GM18520 (cell line): Measurements from ENCODE around the gene BCKDHA.

ENCODE experiments used
- ATAC-seq: cut with Tn5 transposase; IDR thresholded peaks from one replicate; pipeline ENCODE4 v1.9.1; 2021; ENCODE audit not compliant: unreplicated experiment

BCKDHA gene

DNA sequence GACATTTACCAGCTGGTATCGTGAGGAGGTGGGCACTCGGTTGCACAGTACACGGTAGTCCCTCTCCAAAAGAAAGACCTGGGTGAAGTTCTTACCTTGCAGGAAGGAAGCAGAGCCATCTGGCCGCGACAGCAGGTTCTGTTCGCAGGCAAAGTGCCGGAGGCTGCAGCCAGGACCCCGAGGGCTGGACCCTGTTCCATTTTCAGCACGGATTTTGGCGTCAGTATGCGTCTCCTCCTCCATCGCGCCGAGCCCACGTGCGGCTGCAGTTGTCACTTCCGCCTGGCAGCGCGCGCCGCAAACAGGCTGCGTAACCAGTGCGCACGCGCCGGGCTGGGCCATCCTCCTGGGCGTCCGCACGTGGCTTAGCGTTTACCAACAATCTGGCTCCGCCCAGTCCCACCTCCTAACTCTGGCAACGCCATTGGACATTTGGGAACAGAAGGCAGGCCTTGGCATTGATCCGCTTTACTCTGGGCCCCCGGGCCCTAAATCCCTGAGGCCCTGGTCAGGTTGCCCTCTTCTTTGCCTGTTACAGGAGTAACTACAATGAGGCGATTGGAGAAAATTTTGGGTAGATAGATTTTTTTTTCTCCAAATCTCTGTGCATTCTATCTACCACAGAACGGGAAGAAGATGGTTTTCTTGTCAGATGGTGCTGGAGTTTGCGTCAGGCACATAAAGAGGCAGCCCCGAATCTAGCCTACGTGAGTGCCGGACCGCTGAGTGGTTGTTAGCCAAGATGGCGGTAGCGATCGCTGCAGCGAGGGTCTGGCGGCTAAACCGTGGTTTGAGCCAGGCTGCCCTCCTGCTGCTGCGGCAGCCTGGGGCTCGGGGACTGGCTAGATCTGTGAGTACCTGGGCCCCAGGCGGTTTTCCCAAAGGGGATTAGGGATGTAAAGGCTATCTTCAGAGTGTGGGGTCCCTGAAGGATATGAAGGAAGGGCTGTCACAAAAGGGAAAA lies at the start of gene BCKDHA, which contains the start of gene EXOSC5:
Gene BCKDHA (plus strand): TSS at position 733 of the 964 bp plus-strand sequence. CDS start 10 bp downstream, at position 743.
Gene EXOSC5 (minus strand): TSS at position 274 of the 964 bp plus-strand sequence. CDS start 31 bp downstream, at position 243.
- ATAC-seq = peak; percentile 95

DNA sequence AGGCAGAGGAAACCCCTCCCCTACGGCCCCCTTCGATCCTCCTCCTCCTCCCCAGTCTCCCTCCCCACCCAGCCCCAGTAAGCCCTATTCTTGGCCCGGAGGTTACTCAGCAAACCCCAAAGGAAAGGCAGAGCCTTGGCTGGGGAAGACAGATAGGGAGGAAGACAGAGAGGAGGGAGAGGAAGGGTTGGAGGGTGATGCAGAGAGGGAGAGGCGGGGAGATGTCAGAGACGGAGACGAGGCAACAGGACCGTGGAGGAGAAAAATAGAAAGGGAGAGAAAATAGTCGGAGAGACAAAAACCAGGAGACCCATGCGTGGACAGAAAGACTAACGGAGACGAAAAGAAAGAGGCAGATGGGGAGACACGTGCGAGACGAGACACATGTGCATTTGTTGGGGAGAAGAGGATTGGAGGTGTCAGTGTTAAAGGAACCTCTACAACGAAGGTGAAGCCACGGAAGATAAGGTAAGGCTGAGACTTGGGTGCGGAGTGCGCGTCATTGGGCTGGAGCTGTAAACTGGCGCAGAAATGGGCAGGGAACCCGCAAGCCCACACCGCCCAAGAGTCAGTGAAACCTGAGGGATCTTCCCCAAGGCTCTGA lies 46.8 kb upstream of the BCKDHA start:
- ATAC-seq = no peak

DNA sequence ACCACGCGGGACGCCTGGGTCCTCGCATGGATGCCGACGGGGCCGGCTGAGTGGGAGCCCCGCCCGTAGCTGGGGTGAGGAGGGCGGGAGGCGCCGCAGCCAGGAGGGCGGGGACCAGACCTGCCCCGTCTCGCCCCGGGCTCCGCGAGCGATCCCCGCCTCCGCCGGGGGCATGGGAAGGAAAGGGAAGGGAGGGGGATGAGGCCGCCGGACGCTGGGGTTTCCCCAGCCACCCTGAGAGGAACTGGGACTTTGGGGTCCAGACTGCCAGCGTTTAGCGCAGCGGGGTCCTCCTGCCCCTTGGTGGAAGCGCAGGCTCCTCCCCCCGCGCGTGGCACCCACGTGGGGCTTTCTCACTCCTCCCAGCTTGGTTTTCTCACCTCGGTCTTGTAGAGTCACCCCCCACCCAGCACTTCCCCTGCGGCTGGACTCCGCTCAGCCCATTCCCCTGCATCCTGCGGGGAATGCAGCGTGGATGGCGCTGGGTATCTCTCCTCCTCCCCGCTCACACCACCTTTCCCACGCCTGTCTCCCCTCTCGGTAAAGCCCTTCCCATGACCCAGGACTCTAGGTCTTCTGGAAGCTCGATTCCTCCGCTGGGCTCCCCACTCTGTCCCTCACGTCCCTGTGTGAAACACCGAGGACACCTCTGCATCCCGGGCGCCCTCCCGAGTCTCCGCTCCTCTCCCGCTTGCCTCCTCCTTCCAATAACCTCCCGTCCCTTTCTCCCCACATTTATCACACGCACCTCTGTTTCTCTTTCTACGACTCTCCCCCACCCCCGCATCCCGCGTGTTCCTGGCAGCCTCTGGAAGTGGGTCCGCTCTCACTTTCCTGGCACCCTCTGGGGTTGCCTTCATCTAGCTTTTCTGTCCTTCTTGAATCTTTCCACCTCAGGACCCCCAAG lies 46.0 kb upstream of the BCKDHA start:
- peak; percentile 33 for ATAC-seq

DNA sequence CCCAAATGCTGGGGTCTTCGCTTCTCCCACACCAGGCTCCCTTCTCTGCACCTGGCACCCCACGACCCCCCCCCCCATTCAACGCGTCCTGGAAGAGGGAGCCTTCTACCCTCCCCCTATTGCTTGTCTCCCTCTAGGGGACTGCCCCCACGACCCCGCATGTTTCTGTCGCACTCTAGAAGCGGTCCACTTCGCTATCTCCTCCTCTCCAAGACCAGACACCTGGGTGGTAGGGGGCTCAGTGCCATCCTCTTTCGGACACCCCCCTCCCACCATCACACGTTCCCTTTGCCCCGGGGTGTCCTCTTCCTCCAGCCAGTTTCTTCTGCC lies 45.4 kb upstream of the BCKDHA start:
- no peak for ATAC-seq

DNA sequence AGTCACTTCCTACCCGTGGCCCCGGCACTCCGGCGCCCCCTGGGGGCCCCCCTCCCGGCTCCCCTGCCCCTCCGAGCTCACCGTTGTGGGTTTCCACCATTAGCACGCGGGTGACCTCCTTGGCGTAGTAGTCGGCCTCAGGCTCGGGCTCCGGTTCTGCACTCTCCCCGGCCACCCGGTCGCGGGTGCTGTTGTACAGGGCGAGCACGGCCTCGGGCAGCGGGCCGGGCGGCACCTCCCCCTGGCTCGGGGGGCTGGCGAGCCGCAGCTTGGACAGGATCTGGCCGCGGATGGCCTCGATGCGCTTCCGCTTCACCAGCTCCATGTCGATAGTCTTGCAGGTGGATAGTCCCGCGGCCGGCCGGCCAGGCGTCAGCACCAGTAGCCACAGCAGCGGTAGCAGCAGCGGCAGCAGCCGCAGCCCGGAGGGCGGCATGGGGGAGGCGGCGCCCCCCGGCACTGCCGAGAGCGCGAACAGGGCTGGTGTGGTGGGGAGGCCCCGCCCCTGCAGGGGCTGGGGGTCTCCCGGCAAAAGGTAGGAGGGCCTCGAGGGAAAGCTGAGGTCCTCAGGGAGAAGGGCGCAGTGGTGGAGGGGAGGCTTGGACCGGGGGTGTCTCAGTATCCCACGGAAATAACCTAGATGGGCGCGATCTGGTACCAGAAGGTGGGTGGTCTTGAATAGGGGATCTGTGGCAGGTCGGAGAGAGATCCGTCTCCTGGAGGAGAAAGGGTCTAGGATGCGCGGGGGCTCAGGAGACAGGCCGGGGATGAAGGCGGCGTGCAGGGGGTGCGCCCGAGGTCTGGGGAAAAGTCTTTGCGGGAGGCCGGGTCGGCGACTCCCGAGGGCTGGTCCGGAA lies 44.8 kb upstream of the BCKDHA start:
- ATAC-seq = no peak

DNA sequence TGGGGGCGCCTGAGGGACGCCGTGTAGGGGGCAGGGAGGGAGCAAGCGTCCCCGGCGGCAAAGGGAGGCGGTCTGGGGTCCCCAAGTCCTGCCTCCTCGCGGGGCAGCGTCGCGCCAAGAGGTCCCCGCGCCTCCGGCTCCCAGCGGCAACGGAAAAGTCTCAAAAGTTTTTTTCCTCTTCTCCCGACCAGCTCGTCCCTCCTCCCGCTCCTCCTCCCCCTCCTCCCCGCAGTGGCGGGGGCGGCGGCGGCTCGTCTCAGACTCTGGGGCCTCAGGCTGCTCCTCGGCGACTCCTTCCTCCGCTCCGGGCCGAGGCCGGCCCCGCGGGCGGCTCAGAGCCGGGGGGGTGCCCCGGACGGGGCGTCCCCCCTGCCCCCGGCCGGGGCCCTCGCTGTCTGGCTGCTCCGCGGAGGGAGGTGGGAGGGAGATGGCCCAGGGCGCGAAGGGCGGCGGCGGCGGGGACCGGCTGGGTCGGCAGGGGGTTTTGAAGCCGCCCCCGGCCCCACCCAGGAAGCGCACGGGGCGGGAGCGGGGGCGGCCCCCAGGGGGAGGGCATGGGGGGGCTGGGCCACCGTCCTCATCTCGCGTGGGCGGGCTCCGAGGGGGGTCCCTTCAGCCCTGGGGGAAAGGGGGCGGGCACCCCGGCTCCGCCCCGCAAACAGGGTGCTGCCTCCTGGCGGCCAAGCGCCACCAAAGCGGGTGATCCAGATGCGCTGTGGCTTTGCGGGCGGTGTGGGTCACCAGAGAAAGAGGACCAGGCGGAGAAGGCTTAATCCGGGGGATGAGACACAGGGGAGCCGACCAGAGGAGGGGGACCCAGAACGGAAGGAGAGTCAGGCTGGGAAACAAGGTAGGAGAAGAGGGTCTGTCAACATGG lies 43.9 kb upstream of the BCKDHA start, which contains the start of gene TGFB1:
Gene TGFB1 (minus strand): TSS at position 457 of the 877 bp plus-strand sequence. CDS start 878 bp downstream, outside the sequence.
- peak; percentile 28 for ATAC-seq

DNA sequence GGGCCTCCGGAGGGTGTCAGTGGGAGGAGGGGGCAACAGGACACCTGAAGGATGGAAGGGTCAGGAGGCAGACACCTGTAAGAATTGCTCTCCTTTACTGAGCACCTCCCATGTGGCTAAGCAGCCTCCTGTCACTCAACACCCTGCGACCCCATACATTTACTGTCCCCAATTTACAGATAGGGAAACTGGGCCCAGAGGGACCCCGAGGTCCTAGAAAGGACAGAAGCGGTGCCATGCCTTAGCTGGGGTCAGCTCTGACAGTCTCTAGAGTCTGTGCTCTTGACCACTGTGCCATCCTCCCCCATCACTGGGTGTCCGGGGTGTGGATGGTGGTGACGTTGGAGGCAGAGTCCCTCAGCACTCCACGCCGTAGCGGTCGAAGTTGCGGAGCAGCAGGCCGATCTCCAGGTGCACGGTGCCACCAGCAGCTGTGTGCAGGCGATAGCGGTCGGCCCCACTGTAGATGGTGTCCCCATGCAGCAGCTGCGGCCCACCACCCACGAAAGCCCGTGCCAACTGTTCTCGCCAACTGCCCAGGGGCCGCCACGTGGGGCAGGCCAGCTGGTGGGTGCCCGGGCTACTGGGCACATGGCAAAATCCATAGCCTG lies 43.2 kb upstream of the BCKDHA start:
- no peak for ATAC-seq

DNA sequence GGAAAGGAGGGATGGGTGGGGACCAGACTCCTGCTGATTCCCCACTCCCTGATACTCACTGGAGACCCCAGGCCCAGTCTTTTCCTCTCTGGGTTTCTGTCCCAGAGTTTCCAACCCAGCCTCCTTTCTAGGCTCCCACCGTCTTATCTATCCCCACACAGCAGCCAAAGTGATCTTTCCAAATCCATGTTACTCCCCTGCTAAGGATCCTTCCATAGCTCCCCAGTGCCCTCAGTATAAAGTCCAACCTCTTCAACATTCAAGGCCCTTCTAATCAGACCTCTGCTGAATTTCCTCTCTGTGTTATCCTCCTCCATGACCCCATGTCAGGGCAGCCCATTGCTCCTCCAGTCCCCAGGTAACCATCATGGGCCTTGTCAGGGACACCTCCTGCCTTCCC lies 42.6 kb upstream of the BCKDHA start:
- ATAC-seq = no peak

DNA sequence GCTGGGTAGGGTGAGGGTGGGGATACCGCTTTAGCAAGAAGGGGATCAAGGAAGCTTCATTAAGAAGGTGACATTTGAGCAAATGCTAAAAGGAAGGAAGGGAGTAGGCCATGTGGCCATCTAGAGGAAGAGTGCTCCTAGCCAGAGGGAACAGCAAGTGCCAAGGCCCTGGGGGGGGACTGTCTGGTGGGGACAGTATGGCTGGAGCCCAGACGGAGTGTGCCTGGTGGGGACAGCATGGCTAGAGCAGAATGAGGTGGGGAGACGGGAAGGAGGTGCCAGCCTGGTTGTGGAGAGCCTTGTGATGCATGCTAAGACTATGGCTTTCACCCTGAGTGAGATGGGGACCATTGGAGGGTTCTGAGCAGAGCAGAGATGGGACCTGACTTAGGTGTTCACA lies 41.8 kb upstream of the BCKDHA start:
- no peak for ATAC-seq

DNA sequence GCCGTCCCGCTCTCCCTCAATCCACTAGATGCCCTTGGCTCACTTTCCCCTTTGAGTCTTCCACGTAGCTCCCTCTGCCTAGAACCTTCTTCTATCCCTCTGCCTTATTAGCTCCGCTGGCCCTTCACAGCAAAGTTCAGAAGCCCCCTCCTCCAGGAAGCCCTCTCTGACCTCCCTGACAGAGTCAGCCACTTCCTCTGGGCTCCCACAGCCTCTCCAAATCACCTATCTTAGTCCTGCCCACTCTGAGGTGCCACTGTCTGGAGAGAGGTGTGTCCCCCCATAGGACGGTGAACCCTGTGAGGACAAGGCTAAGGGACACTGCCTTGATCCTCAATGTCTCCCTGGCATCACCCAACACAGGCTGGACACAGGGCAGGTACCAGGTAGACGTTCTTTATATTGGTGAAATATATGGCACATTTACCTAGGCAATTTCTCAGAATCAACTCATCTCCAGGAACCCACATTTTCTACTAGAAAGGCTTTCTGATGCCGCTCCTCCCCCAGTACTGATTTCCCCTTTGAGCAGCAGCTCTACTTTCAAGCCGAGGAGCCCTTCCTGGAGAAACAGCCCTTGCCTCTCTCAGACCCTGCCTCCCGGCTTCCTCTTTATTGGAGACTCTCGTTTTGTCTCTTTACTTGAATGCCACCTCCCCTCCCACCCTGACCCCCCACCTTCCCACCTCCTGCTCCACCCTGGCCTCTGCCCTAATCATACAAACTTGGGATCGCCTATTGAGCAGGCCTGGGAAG lies 40.5 kb upstream of the BCKDHA start:
- no peak for ATAC-seq

DNA sequence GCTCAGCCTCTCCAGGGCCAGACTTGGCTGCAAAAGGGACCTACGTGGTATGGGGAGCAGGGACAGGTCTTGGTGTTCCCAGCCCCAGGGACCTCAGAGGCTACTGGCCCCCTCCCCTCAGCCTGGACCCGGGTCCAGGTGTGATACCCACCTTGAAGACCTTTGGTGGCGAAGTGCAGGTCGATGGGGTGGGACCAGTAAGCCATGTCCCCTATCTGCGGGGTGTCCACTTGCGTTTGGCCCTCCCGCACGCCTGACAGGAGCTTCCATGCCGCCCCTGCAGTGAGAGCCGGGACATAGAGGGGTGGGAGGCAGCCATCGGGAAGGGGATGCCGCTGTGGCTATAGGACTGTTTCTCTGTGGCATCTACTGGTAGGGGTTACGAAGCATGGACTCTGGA lies 39.9 kb upstream of the BCKDHA start:
- no peak for ATAC-seq

DNA sequence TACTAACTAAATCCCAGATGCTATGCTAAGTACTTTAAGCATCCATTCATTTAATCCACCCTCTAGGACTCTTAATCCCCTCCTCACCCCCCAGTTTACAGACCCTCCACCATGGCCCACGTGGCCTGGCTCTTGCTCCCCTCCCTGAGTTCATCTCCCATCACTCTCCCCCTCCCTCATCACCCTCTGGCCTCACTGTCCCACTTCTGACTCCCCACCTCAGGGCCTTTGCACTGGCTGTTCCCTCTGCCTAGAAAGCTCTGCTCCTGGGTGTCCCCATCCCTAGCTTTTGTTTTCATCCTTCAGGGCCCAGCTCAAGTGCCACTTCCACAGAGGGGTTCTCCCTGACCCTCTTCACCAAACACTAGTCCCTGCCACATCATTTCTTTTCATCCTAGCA lies 37.9 kb upstream of the BCKDHA start:
- ATAC-seq = no peak

DNA sequence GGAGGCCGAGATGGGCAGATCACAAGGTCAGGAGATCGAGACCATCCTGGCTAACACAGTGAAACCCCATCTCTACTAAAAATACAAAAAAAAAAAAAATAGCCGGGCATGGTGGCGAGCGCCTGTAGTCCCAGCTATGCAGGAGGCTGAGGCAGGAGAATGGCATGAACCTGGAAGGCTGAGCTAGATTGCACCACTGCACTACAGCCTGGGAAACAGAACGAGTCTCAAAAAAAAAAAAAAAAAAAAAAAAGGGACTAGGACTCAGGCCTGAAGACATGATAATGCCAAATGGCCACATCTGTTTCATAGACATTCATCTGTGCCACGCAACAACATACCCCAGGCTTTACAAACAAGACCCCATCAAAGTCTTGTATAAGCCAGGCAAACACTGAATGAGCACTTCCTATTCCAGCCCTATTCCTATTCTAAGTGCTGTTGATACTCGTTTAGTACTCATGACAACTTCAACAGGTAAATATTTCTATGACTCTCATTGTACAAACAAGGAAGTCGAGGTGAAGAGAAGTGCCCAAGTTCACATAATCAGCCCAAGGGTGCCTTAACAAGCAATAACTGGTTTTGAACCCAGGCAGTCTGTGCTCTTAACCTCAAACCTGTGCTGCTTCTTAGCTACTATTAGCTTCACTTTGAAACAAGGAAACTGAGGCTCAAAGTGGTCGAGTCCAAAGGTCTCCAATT lies 35.3 kb upstream of the BCKDHA start:
- no peak for ATAC-seq

DNA sequence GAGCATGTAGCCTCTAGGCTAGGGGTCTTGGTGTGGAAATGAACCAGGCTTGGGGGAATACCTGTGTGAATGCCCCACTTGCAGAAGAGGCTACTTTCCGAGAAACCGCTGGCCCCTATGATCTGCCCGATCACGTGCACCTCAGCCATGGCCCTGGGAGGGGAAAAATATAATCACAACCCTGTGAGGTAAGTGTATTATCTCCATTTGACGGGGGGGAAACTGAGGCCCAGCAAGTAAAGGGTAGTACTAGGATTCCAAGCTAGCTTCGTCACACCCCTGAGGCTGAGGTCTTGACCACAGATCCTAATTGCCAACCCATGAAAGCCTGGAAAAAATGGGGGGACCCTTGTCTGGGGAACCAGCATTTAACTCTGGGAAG lies 34.3 kb upstream of the BCKDHA start:
- ATAC-seq = no peak

DNA sequence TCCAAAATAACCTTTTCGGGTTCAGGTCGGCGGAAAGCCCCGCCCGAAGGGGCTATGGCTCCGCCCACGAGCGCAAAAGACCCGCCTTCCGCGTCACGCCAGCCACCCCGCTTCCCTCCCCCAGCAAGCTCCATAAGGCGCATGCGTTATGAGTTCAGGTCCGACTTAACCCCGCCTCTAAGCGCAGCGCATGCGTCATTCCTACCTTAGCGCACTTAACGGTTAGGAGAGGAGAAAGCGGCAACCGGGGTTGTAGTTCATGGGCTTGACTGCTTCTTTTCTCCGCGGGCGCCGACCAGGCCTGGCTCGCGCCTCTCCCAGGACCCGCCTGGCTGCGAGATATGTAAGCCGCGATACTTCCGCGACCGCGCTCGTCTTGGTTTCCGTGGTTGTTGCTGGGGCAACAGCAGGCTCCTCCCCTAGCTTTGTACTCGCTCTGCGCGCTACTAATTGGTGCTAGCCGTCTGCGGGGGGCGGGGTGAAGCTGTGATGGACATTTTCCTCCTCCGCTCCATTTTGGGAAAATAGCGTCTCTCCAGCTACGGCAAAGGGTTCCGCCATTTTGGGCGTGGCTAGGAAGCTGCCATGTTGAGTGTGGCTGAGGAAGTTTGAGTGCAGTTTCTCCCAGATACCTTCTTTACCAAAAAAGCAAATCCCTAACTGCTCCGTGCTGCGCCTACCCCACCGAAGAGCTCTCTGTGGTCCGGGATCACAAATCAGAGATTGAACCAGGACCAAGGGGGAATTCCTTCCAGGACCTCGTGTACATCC lies 33.7 kb upstream of the BCKDHA start, which contains the start of gene B9D2:
Gene B9D2 (minus strand): TSS at position 397 of the 771 bp plus-strand sequence. CDS start 630 bp downstream, outside the sequence.
- peak; percentile 78 for ATAC-seq

DNA sequence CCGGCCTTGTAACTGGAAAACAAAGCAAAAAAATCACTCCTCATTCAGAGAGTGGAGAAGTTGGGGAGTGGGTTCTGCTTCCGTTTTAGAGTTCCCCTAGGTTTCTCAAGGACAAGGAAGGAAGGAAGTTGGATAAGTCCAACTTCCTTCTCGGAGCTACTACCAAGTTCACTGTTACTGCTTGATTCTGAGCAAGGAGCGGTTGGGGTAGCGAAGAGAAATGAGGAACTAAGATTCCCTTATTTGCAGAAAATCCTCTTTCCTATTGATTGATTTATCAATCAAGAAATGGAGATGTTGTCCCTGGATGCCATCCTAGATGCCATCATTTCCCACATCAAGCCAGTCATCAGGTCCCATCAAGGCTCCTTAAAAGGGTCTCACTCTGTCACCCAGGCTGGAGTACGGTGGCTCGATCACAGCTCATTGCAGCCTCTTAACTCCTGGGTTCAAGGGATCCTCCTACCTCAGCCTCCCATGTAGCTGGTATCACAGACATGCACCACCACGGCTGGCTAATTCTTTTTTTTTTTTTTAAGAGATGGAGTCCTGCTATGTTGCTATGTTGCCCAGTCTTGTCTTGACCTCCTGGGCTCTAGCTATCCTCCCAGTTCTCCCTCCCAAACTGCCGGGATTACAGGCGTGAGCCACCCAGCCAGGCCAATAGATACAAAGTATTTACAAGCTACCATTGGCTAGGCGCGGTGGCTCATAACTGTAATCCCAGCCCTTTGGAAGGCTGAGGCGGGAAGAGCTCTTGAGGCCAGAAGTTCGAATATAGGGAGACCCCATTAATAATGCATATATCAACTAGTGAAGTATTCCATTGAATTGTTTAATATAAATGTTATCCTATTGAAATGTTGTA lies 32.9 kb upstream of the BCKDHA start:
- ATAC-seq = no peak
